Retinal pigment epithelial cell (primary cell): Measurements from ENCODE around the gene NFATC2.
"Not testable (repeated sequence)": the region's sequence is repeated elsewhere in the genome, so short reads cannot be mapped to it uniquely, and the experiment has no call there.

Experiments used
- DNase-seq: peaks from one replicate; pipeline ENCODE4 v3.0.0-alpha.2; 2010; ENCODE audit warnings: low read depth
- H3K4me3 ChIP-seq: 2 replicates; pipeline ENCODE4 v1.5.1; 2011; ENCODE audit warnings: mild to moderate bottlenecking, low read length, control low read depth, moderate library complexity
- CTCF ChIP-seq: conservative IDR thresholded peaks from 2 replicates; pipeline ENCODE4 v1.5.1; 2011; ENCODE audit warnings: low read depth, low read length, control low read depth, inconsistent platforms

Gene NFATC2

GRCh38 chr20:51547951-51548350 lies 5.4 kb upstream of the NFATC2 start:
- TF ChIP-seq CTCF, result no peak
- no peak for DNase-seq
- no peak overlapping the region for H3K4me3 ChIP-seq

GRCh38 chr20:51545515-51545914 lies 3.0 kb upstream of the NFATC2 start:
- TF ChIP-seq CTCF, result no peak
- DNase-seq, result no peak
- H3K4me3 ChIP-seq, result no peak overlapping the region

GRCh38 chr20:51543422-51543788 lies 886 bp upstream of the NFATC2 start:
- DNase-seq, result no peak
- no peak for TF ChIP-seq CTCF
- H3K4me3 ChIP-seq, result no peak overlapping the region

GRCh38 chr20:51542033-51542570 lies 417 bp downstream of the NFATC2 start:
- peak overlapping the region; percentile 26 for H3K4me3 ChIP-seq
- no peak for DNase-seq
- peak; percentile 37 for TF ChIP-seq CTCF

- TF ChIP-seq CTCF, result no peak
- DNase-seq, result no peak
- no peak overlapping the region for H3K4me3 ChIP-seq
These were observed 1.1 kb downstream of the NFATC2 start for GRCh38 chr20:51541189-51542032.

GRCh38 chr20:51540580-51540979 lies 1.9 kb downstream of the NFATC2 start:
- DNase-seq, result no peak
- TF ChIP-seq CTCF, result no peak
- no peak overlapping the region for H3K4me3 ChIP-seq

- H3K4me3 ChIP-seq, DNase-seq: not testable (repeated sequence)
These were observed 2.4 kb downstream of the NFATC2 start for GRCh38 chr20:51540074-51540473.
